ELF-1 (cell line): ENCODE results near the gene MYDGF.

Experiments
- DNase-seq: peaks from one replicate; pipeline ENCODE4 v3.0.0-alpha.2; 2016; ENCODE audit warnings: low read depth, low spot score

MYDGF gene

DNA sequence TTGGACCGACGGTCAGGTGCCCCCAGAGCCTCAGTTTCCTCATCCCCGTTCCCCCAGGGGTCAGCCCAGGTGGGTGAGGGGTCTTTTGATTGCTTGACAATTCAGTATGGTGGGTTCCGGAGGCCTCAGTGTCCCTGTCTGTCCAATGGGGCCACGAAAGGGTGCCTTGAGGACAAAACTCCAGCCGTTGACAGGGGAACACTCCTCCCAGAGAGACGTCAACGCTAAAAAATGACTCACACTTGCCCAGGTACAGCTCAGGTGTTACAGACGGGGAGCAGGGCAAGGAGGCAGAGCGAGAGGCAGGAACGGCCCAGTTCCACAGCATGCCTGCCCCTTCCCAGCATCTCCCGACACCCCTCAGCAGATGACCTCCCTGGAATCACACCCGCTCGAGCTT is 29.0 kb downstream of the MYDGF start:
- no peak for DNase-seq

DNA sequence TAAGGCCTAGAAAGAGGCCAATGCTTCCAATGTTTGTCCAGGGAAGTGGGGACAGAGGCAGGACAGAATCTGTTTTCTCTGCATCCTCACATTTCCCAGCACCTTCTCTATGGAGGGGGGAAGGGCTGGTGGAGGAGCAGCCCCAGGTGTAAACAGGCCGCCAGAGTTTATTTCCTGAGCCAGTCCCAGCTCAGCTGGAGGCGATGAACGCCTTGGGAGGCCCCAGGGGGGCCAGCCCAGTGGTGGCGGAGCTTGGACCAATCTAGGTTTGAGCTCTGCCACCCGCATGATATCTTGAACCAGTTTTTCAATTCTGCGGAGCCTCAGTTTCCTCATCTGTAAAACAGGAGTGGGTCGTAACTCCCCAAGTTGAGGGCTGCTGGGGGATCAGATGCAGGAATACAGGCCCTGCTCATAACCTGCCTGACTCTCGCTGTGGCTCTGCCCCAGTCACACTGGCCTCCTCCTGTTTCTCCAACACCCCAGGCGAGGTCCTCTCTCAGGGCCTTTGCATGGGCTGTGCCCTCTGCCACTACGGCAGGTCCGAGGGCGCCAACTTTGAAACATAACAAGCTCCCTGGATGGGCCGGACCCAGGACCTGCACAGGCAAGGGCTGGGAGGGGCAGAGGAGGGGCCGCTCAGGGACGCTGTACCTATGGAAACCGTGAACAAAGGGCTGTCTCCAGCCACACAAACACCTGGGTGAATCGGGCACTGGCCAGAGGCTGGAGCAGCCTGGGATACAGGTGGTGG is 29.7 kb downstream of the MYDGF start:
- DNase-seq = peak; percentile 73

DNA sequence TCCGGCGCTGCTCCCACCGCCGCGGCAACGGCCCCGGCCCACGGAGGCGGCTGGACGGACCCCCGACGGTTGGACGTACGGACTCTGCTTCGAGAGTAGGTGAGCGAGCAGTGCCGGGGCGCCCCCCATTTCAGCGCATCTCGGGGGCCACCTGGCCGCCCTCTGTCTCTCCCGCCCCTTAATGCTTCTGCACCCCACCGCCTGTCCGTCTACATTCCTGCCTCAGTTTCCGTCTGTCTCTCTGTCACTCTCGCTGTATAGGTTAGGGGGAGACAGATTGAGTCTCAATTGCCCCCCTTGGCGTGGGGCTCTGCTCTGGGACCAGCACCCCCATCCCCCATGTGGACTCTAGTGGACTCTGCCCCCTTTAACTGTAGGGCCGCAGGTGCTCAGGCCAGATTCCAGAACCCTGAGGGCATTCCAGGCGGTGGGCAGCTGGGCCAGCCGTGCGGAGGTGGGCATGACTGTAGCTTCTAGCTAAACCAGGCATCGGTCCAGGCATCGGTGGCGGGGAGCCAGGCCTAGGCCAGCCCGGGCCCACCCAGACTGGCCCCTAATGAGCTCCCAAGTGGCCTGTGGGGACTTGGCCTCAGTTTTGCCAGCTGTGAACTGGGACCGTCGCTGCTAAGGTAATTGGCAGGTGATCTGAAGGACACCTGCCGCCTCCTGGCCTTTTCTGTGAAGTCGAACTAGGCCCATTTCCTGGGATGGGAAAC is 30.5 kb downstream of the MYDGF start:
- no peak for DNase-seq

DNA sequence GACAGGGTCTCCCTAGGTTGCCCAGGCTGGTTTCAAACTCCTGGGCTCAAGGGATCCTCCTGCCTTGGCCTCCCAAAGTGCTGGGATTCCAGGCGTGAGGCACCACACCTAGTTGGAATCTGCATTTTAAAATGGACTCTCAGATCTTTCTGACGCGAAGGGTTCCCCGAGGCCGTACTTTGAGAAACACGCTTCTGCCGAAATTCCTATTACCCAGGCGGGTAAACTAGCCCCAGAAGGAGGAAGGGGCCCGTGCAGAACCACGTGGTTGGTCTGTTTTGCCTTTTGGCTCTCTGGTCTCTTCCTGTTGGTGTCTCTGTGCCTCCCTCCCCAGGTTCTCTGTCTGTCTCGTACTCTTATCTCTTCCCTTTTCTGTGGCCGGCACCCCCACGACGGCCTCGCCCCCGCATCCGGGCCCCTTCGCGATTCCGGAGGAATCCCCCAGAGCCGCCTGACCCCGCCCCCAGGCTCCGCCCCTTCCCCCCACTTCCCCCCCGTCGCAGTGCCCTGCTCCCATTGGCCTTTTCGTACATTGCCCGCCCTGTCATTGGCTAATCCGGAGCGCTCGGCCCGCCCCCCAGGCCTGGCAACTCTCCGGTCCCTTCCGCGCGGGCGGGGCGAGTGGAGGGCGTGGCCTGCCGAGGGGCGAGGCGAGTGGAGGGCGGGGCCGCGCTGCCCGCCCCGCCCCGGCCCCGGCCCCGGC is 31.2 kb downstream of the MYDGF start, which contains the start of gene TNFAIP8L1:
Gene TNFAIP8L1 (plus strand): TSS at position 689 of the 703 bp plus-strand sequence. CDS start 12,354 bp downstream, outside the sequence.
- peak; percentile 94 for DNase-seq

DNA sequence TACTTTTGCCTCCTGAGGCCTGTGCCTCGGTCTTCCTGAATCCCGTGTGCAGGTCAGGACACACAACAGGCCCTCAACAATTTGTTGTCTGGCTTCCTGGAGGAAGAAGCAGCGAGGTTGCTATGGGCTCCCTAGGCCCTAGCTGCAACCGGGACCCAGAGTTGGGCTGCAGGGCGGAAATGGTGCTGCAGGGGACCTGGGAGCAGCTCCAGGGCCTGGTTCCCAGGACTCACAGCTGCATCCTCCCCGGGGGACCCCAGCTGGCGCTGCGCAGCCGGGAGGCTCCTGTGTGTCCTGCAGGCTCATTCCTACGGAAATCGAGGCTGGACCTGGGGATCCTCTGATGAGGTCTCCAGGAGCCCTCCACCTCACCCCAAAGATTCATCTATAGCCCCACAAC is 31.8 kb downstream of the MYDGF start:
- DNase-seq = no peak

DNA sequence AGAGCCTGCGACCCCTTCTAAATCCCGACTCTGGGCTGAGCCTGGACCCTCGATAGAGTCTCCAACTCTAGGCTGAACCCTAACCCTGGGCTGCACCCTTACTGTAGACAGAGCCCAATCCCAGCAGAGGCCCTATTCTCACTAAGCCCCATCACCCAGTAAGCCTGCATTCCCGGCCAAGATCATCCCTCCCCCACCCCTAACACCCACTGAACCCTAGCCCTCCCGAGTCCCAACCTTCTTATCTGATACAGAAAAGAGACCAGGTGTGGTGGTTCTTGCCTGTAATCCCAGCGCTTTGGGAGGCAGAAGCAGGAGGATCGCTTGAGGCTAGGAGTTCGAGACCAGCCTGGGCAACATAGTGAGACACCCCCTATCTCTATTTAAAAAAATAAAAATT is 33.4 kb downstream of the MYDGF start:
- no peak for DNase-seq

DNA sequence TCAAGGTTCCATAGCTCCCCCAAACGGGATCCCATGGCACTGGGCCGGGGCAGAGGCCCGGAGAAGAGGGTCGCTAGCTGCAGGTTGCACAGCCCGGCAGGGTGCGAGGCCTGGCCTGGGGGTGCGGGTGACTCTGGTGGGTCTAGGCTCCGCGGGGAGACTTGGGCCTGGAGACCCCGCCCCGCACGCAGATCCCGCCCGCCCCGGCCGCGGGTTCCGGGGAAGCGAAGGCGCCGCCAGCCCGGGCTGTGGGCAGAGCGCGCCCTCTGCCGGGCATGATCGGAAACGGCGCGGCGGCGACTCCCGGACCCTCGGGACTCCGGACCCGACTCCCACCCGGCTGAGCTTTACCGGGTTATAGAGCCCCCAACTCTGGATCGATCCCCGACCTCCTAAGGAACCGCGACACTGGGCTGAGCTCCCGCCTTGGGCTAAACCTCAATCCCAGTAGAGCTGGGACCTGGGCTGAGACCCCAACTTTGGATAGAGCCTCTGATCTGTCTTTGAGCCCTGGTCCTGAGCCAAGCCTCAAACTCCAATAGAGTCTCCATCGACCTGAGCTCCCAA is 33.9 kb downstream of the MYDGF start:
- peak; percentile 81 for DNase-seq

DNA sequence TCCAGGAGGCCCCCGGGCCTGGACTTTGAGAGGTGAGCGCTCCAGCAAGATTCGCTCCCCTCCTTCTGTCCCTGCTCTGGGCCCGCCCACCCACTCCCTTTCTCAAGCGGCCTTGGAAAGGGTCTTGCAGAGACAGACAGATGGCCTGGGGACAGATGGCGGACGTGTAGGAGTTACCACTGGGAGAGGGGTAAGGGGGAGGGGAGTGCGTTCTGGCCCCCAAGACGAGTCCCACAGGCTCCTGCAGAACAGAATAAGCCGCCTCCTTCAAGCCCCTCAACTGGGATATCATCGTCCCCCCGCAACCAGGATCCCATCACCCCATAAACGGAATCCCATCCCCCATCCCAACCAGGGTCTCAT is 34.4 kb downstream of the MYDGF start:
- DNase-seq = peak; percentile 47

DNA sequence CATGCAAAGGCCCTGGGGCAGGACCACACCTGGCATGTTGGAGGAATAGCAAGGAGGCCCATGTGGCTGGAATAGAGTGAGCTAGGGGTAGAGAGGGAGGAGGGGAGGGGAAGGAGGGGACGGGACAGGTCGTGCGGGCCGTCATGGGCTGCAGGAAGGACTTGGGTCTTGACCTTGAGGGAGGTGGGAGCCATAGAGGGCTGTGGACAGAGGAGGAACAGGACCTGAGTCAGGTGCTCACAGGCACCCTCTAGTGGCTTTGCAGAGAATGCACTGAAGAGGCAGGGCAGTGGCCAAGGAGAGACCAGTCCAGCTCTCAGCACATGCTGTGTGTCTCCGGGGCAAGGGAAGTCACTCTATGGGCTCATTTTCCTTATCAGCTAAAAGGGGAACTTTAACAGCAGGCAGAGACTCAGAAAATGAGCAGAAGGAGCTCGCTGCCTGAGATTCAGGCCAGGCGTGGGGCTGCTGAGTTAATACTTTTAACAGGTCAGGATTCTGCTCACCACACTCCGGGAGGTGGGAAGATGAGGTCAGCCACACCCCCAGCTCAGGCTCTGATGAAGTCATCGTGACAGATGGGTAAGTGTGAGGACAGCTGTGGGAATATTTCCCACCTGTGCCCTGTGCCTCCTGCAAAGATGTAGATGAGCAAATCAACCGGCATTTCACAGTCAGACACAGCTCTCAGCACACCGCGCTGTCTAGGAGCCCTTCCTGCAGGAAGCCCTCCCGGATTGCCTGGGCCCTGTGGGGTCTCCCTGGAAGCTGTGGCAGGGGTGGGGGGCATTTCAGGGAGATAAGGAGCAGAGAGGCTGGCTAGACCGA is 36.8 kb downstream of the MYDGF start:
- DNase-seq = peak; percentile 90

DNA sequence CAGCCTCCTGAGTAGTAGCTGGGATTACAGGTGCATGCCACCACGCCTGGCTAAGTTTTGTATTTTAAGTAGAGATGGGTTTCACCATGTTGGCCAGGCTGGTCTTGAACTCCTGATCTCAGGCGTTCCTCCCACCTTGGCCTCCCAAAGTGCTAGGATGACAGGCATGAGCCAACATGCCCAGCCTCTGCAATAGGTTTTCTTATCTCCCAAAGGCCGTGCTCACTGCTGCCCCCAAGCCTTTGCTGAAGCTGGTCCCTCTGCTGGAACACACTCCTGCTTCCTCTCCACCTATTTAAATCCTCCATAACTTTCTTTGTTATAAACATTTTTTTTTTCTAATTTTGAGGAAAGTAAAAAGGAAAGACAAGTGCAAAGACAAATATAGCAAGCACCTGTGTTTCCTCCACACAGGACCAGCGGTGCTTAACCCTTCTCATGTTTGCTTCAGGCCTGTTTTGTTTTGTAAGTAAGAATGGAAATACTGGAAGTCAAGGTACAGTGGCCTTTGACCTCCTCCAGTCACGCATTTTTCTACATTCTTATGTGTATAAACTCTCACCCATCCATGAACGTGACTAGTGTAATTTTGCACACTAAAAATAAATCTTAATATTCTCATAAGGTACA is 45.3 kb downstream of the MYDGF start:
- peak; percentile 69 for DNase-seq

DNA sequence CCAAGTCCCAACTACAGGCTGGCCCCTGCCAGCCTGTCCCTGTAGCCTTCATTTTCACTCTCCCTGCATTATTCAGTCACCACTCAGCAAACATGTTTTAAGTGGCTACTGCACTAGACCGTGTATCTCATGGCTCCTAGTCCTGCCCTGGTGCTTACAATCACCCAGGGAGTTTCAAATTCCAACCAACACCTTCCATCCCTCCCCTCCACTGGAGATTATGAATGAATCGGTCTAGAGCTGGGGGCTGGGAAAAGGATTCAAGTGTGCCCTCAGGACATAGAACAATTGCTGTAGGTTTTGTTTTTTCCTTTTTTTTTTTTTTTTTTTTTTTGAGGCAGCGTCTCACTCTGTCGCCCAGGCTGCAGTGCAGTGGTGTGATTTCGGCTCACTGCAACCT is 45.8 kb downstream of the MYDGF start:
- no peak for DNase-seq

DNA sequence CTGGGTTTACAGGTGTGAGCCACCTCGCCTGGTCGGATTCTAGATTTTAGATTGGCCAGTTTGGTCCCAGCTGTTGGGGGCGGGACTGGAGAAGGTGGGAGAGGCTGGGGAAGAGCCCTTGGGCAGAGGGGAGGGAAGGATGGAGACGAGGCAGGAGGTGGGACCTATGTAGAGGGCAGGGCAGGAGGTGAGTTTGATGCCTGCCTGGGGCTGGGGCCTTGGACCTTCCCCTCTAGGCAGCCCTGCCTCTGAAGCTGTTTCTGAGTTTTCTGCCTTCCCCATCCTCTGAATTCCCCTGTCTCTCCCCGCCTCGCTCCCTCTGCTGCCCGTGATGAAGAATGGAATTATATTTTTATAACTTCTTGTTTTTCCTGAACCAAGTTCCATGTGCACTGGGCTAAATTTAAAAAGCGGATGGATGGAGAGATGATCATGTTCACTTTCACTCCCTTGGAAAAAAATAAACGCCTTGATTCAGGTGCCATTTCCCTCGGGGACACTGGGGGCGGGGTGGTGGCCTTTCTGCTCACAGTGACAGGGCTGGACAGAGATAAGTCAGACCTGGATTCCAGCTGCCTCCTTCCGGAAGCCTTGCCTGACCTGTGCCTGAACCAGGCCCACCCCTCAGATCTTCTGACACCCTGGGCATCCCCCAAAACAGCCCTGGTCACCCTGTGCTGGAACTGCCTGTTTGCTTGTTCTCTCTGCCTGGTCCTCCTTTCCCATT is 47.3 kb downstream of the MYDGF start:
- DNase-seq = peak; percentile 73

DNA sequence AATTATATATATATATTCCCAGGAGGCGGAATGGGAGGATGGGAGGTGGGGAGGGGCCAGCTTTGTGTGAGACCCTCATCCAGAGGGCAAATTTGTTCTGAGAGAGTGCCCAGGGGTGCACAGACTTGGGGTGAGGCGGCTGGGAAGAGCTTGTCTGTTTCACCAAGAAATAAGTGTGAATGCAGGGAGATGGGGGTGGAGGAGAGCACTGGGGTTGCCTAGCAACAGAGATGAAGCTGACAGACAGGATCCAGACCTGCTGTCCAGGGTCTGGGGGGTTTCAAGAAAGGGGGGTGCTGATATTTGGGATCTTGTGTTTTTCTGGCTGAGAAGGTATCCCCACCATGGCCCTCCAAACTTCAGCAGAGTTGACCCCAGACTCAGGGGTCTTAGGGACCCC is 49.5 kb downstream of the MYDGF start:
- peak; percentile 25 for DNase-seq

DNA sequence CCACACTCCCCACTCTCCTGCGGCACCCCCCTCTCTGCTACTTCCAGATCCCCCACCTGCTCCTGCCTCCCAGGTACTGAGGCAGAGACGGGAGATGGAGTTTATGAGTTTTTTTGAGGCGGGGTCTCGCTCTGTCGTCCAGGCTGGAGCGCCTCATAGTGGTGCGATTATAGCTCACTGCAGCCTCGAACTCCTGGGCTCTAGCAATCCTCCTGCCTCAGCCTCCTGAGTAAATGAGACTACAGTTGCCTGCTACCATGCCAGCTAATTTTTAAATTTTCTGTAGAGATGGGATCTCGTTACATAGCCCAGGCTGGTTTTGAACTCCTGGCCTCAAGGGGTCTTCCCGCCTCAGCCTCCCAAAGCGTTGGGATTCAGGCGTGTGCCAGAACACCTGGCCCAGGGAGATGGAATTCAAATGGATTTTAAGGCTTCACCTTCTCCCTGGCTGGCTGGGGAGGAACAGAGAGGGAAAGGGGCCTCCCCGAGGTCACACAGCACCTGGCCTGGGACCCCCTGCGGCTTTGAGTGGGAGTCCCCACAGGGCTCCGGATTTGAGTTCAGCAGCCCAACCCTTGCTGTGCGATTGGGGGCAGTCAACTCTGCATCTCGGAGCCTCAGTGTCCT is 50.4 kb downstream of the MYDGF start:
- DNase-seq = no peak

DNA sequence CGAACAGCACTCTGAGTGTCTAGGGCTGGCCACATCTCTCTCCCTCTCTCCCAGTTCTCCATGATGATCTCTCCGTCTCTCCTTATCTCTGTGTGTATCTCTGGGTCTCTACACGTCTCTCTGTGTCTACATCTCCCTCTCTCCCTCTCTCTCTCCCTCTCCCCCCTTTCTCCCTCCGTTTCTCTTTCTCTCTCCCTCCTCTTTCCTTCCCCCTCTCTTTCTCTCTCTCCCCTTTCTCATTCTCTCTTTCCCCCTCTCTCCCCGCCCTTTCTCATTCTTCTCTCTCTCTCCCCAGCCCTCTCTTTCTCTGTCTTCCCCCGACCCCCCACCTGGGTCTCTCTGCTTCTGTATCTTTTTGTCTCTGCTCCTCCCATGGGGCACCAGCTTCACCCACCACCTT is 52.1 kb downstream of the MYDGF start:
- DNase-seq = no peak

DNA sequence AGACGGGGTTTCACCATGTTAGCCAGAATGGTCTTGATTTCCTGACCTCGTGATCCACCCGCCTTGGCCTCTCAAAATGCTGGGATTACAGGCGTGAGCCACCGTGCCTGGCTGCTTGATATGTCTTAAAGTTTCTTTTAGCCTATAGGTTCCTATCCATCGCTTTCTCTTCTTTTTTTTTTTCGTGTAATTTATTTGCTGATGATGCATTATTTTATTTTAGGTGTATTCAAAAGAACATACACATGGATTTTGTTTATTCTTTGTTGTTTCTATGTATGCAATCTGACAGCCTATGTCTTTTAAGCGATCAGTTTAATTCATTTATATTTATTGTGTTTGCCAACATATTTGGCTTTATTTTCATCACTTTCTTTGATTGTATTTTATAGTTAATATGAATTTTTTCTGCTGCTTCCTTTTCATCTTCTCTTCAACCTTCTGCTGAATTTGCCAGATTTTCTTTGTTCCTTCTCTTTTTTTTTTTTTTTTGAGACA is 56.8 kb downstream of the MYDGF start:
- DNase-seq = no peak

DNA sequence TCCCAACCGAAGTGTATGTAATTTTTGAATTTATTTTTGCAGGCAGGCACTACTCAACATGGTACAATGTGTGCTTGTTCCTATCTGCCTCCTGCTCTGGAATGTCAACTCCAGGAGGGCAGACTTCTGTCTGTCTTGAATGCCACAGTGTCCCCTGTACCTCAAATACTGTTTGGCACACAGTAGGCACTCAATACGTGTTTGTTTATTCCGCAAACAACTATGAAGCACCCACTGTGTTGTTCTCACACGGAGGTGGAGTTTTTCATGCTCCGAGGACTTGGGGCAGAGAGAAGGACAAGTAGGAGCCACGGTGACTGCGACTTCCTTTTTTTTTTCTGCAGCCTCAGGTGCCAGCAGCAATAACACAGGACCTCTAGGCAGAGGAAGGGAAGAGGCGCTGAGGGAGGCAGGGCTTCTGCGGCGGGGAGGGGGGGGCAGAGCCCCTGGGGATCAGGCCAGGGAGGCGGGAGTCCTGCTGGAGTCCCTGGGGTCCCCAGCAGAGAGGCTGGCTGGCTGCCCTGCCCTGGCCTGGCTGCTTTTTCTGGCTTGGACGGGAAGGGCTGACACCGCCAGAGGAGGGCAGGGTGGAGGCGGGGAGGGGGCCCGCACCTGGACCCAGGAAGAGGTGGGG is 60.1 kb downstream of the MYDGF start:
- DNase-seq = no peak
